ENCODE results near the gene NCCRP1.

The NCCRP1 gene

DNA sequence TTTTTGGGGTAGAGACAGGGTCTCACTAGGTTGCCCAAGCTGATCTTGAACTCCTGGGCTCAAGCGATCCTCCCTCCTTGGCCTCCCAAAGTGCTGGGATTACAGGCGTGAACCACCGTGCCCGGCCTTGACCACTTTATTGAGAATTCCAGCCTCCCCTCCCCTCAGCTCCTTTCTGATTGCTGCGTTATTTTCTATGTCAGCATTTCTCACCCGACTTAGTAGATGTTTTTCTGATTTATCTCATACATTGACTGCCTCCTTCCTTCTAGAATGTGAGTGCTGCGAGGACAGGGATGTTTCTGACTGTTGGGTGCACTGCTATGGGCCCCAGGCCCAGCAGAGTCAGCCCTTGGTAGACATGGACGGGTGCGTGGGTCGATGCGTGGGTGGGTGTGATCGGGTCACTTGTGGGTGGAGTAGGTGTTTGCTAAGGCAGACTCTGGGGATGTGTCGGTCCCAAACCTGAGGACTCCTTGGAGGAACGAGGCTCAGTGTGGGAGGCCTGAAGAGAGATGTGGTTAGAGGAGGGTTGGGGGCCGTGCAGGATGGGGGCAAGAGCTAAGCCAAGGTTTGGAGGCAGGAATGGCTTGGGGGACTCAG, 34.2 kb upstream of the NCCRP1 start:
- Histone ChIP-seq H3K9me2 (replicated peaks; ENCODE audit: control insufficient read depth, low read length) (no peaks in the 10 kb centered on the region), H3K4me3 (ENCODE audit: low read length) (no peak overlapping the region), H3K27me3 (ENCODE audit: control insufficient read depth, low read length) (no peaks in the 10 kb centered on the region), H3K9me3 (ENCODE audit: control insufficient read depth, insufficient read depth, low read length) (no peaks in the 10 kb centered on the region), H3K36me3 (ENCODE audit: control insufficient read depth, low read length) (no peaks in the 10 kb centered on the region), H3K79me2 (ENCODE audit: control insufficient read depth, low read length) (0 out of 2 replicates have a peak, but pooled peaks cover 3% of the 10 kb centered on the region), H3K4me1 (ENCODE audit: control insufficient read depth, low read length) (no peaks in the 10 kb centered on the region), H4K20me1 (ENCODE audit: control insufficient read depth, insufficient read depth, low read depth, low read length) (no peaks in the 10 kb centered on the region), H3K4me2 (ENCODE audit: low read length) (no peak overlapping the region), H3F3A (ENCODE audit: control insufficient read depth, insufficient read depth) (no peaks in the 10 kb centered on the region), H3K27ac (ENCODE audit: low read depth, low read length) (no peak overlapping the region)
- TF ChIP-seq EZH2phosphoT487 (IDR thresholded peaks at IDR 0.05; ENCODE audit: borderline replicate concordance, low read length): no peak
- TF ChIP-seq, protein P1, sequence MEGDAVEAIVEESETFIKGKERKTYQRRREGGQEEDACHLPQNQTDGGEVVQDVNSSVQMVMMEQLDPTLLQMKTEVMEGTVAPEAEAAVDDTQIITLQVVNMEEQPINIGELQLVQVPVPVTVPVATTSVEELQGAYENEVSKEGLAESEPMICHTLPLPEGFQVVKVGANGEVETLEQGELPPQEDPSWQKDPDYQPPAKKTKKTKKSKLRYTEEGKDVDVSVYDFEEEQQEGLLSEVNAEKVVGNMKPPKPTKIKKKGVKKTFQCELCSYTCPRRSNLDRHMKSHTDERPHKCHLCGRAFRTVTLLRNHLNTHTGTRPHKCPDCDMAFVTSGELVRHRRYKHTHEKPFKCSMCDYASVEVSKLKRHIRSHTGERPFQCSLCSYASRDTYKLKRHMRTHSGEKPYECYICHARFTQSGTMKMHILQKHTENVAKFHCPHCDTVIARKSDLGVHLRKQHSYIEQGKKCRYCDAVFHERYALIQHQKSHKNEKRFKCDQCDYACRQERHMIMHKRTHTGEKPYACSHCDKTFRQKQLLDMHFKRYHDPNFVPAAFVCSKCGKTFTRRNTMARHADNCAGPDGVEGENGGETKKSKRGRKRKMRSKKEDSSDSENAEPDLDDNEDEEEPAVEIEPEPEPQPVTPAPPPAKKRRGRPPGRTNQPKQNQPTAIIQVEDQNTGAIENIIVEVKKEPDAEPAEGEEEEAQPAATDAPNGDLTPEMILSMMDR (IDR thresholded peaks at IDR 0.05; ENCODE audit: low read depth, low read length, poor library complexity, severe bottlenecking): no peak

DNA sequence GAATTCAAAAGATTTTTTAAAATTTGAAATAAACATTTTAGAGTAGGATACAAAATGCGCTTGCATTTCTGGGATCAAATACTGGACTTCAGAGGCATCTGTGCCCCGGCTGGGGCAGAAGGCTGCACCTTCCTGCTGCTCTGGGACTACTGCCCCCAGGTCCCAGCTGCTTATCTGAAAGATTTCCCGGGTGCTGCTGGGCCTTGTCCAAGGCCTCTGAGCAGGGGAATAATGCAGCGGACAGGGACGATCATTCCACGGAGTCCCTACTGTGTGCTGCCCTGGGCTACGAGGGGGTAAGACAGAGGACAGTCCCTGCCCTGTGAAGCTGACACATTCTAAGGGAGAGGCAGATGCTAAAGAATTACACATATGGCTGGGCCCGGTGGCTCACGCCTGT, 33.1 kb upstream of the NCCRP1 start:
- no peaks in the 10 kb centered on the region for H3K79me2 ChIP-seq (ENCODE audit: control insufficient read depth, low read length)
- TF ChIP-seq, protein P1 (IDR thresholded peaks at IDR 0.05; ENCODE audit: low read depth, low read length, poor library complexity, severe bottlenecking): no peak
- no peak for TF ChIP-seq EZH2phosphoT487 (IDR thresholded peaks at IDR 0.05; ENCODE audit: borderline replicate concordance, low read length)
- H3F3A ChIP-seq (ENCODE audit: control insufficient read depth, insufficient read depth): no peaks in the 10 kb centered on the region
- H3K4me3 ChIP-seq (ENCODE audit: low read length): no peak overlapping the region
- no peaks in the 10 kb centered on the region for H4K20me1 ChIP-seq (ENCODE audit: control insufficient read depth, insufficient read depth, low read depth, low read length)
- H3K9me3 ChIP-seq (ENCODE audit: control insufficient read depth, insufficient read depth, low read length): no peaks in the 10 kb centered on the region
- H3K9me2 ChIP-seq (replicated peaks; ENCODE audit: control insufficient read depth, low read length): no peaks in the 10 kb centered on the region
- H3K27me3 ChIP-seq (ENCODE audit: control insufficient read depth, low read length): no peaks in the 10 kb centered on the region
- no peaks in the 10 kb centered on the region for H3K36me3 ChIP-seq (ENCODE audit: control insufficient read depth, low read length)
- no peak overlapping the region for H3K27ac ChIP-seq (ENCODE audit: low read depth, low read length)
- H3K4me1 ChIP-seq (ENCODE audit: control insufficient read depth, low read length): no peaks in the 10 kb centered on the region
- no peak overlapping the region for H3K4me2 ChIP-seq (ENCODE audit: low read length)

DNA sequence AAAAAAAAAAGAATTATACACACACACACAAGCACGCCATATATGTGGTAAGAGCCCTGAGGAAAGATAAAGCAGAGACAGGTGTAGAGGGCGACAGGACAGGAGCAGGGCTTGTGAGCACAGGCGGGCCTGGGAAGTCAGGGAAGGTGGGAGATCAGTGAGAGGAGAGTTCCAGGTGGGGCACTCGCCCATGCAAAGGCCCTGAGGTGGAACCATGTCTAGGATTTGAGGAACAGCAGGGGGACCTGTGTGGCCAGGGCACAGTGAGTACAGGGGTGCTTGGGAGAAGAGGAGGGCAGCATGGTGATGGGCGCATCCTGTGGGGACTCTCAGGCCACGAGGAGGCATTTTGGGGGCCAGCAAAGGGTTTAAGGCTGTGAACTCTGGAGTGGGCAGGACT, 32.5 kb upstream of the NCCRP1 start:
- no peaks in the 10 kb centered on the region for H3K36me3 ChIP-seq (ENCODE audit: control insufficient read depth, low read length)
- H3K4me2 ChIP-seq (ENCODE audit: low read length): no peak overlapping the region
- TF ChIP-seq, protein P1 (IDR thresholded peaks at IDR 0.05; ENCODE audit: low read depth, low read length, poor library complexity, severe bottlenecking): no peak
- no peak for TF ChIP-seq EZH2phosphoT487 (IDR thresholded peaks at IDR 0.05; ENCODE audit: borderline replicate concordance, low read length)
- no peaks in the 10 kb centered on the region for H3K9me3 ChIP-seq (ENCODE audit: control insufficient read depth, insufficient read depth, low read length)
- H3K79me2 ChIP-seq (ENCODE audit: control insufficient read depth, low read length): no peaks in the 10 kb centered on the region
- H3K27me3 ChIP-seq (ENCODE audit: control insufficient read depth, low read length): no peaks in the 10 kb centered on the region
- no peaks in the 10 kb centered on the region for H3K4me1 ChIP-seq (ENCODE audit: control insufficient read depth, low read length)
- H3K27ac ChIP-seq (ENCODE audit: low read depth, low read length): no peak overlapping the region
- H3K4me3 ChIP-seq (ENCODE audit: low read length): no peak overlapping the region
- no peaks in the 10 kb centered on the region for H4K20me1 ChIP-seq (ENCODE audit: control insufficient read depth, insufficient read depth, low read depth, low read length)
- no peaks in the 10 kb centered on the region for H3K9me2 ChIP-seq (replicated peaks; ENCODE audit: control insufficient read depth, low read length)
- H3F3A ChIP-seq (ENCODE audit: control insufficient read depth, insufficient read depth): no peaks in the 10 kb centered on the region
